ENCODE measurements around the gene AFAP1L2. TPM values are rescaled to one million over a fixed set of nuclear protein-coding genes. Genes with fewer than 3 reads are reported as not detected.

Gene AFAP1L2
- total RNA-seq, 1 donor, result 0.18 TPM

DNA sequence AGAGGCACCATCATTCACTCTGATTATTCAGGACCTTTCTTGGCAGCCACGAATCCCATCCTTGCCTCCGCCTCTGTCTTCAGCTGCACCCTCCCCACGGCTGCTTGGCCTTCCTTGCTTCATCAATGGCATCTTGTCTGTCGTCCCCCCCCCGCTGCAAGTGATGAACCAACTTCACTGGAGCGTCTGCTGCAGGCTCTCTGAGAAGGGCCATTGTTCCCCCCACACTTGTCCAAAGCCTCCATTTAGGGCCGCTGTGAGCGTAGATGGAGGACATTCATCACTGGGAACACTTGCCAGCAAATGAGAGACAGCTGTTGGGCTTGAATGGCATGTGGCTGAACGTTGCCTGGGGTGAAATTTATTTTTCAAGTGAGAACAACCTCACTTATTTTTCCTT, 20.1 kb downstream of the AFAP1L2 start:
- H3K4me3 ChIP-seq (ENCODE audit: low read depth, low read length), result no peak overlapping the region
- TF ChIP-seq, protein P1, sequence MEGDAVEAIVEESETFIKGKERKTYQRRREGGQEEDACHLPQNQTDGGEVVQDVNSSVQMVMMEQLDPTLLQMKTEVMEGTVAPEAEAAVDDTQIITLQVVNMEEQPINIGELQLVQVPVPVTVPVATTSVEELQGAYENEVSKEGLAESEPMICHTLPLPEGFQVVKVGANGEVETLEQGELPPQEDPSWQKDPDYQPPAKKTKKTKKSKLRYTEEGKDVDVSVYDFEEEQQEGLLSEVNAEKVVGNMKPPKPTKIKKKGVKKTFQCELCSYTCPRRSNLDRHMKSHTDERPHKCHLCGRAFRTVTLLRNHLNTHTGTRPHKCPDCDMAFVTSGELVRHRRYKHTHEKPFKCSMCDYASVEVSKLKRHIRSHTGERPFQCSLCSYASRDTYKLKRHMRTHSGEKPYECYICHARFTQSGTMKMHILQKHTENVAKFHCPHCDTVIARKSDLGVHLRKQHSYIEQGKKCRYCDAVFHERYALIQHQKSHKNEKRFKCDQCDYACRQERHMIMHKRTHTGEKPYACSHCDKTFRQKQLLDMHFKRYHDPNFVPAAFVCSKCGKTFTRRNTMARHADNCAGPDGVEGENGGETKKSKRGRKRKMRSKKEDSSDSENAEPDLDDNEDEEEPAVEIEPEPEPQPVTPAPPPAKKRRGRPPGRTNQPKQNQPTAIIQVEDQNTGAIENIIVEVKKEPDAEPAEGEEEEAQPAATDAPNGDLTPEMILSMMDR (IDR thresholded peaks at IDR 0.05; ENCODE audit: insufficient read depth, low read length), result no peak
- DNase-seq (ENCODE audit: low read depth), result no peak

DNA sequence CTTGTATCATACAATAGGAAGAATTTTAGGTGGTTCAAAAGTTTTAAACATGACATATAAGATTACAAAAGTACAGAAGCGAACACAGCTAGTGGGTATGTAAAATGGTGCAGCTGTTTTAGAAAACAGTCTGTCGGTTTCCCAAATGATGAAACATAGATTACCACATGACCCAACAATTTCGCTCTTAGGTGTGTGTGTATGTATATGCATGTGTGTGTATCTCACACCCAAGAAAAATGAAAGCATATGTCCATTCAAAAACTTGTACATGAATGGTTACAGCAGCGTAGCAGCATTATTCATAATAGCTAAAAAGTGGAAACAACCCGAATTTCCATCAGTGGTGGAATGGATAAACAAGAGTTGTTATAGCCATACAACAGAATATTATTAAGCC, 23.5 kb downstream of the AFAP1L2 start:
- TF ChIP-seq, protein P1 (IDR thresholded peaks at IDR 0.05; ENCODE audit: insufficient read depth, low read length), result no peak
- H3K4me3 ChIP-seq (ENCODE audit: low read depth, low read length), result no peak overlapping the region
- DNase-seq (ENCODE audit: low read depth), result no peak

DNA sequence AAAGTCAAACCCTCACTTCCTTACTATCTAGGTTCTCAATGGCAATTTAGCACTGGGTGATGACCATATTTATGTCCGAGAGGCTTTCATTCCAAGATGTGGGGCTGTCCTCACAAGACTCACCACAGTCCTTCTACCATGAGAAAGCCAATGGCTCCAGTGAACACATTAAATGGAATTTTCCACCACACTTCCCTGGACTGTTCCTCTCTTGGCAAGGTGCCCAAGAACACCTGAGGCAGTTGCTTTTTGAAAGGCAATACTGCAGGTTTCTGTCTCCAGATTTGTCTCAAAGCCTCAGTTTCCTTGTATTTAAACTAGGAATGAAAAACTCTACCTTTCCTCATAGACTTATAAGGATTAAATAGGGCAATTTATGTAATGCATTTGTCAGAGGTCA, 24.2 kb downstream of the AFAP1L2 start:
- no peak for DNase-seq (ENCODE audit: low read depth)
- H3K4me3 ChIP-seq (ENCODE audit: low read depth, low read length), result no peak overlapping the region
- TF ChIP-seq, protein P1 (IDR thresholded peaks at IDR 0.05; ENCODE audit: insufficient read depth, low read length), result no peak

- no peak for DNase-seq (ENCODE audit: low read depth)
- no peak overlapping the region for H3K4me3 ChIP-seq (ENCODE audit: low read depth, low read length)
- TF ChIP-seq, protein P1 (IDR thresholded peaks at IDR 0.05; ENCODE audit: insufficient read depth, low read length), result no peak
These were observed 24.7 kb downstream of the AFAP1L2 start for GRCh38 chr10:114379631-114380041.

DNA sequence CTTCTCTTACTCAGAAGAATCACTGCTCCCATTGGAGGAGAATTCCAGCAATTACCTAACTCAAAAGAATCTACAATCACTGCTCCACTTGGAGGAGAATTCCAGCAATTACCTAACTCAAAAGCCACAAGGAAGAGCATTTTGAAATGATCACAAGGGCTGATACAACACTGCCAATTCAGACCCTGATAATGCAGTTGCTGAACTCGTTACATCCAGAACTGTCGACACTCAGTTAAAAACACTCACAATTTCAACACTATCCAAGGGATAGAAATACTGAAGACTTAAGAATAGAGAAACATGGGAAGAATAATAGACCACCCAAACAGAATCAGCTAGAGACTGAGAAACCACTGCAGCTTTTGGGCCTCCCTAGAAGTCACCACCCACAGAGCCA, 27.8 kb downstream of the AFAP1L2 start:
- TF ChIP-seq, protein P1 (IDR thresholded peaks at IDR 0.05; ENCODE audit: insufficient read depth, low read length), result no peak
- no peak for DNase-seq (ENCODE audit: low read depth)
- H3K4me3 ChIP-seq (ENCODE audit: low read depth, low read length), result no peak overlapping the region

- DNase-seq (ENCODE audit: low read depth), result no peak
- H3K4me3 ChIP-seq (ENCODE audit: low read depth, low read length), result no peak overlapping the region
These were observed 29.3 kb downstream of the AFAP1L2 start for GRCh38 chr10:114375047-114375446.

More at GRCh38 chr10:114375047-114375446, 29.3 kb downstream of the AFAP1L2 start:
- TF ChIP-seq, protein P1 (IDR thresholded peaks at IDR 0.05; ENCODE audit: insufficient read depth, low read length), result no peak
